Loucy (cell line): ENCODE measurements around the gene HOXC12.

Source experiments
- H2AFZ ChIP-seq: fragments of 200-600 bp; sonication (generic); 2 replicates; pipeline ENCODE4 v1.6.0; 2016; ENCODE audit warnings: antibody characterized with exemption, mild to moderate bottlenecking, low read length, moderate library complexity
- H3F3A ChIP-seq: fragments of 200-600 bp; 2 replicates; pipeline ENCODE4 v1.6.0; 2016; ENCODE audit warnings: antibody characterized with exemption, low read depth, mild to moderate bottlenecking
- H3K27me3 ChIP-seq: fragments of 200-600 bp; sonication (generic); 2 replicates; pipeline ENCODE4 v1.6.1; 2014; ENCODE audit warnings: low read length, mild to moderate bottlenecking; ENCODE audit not compliant: insufficient read depth, poor library complexity, severe bottlenecking
- H3K36me3 ChIP-seq: fragments of 200-600 bp; sonication (generic); 2 replicates; pipeline ENCODE4 v1.6.1; 2016; ENCODE audit warnings: low read length; ENCODE audit not compliant: insufficient read depth
- H3K4me1 ChIP-seq: fragments of 200-600 bp; sonication (generic); 2 replicates; pipeline ENCODE4 v1.5.1; 2014; ENCODE audit warnings: low read length, mild to moderate bottlenecking; ENCODE audit not compliant: insufficient read depth, poor library complexity, severe bottlenecking
- H3K4me2 ChIP-seq: fragments of 200-600 bp; sonication (generic); 2 replicates; pipeline ENCODE4 v1.6.0; 2014; ENCODE audit warnings: antibody characterized with exemption, low read length, low read depth, mild to moderate bottlenecking; ENCODE audit not compliant: poor library complexity, severe bottlenecking
- H3K4me3 ChIP-seq: fragments of 200-600 bp; sonication (generic); 2 replicates; pipeline ENCODE4 v1.5.1; 2014; ENCODE audit warnings: low read length, mild to moderate bottlenecking, mixed read lengths; ENCODE audit not compliant: poor library complexity, severe bottlenecking
- H3K79me2 ChIP-seq: fragments of 200-600 bp; sonication (generic); 2 replicates; pipeline ENCODE4 v1.6.1; 2014; ENCODE audit warnings: low read length; ENCODE audit not compliant: insufficient read depth
- H3K9ac ChIP-seq: fragments of 200-600 bp; sonication (generic); 2 replicates; pipeline ENCODE4 v1.6.0; 2014; ENCODE audit warnings: mild to moderate bottlenecking, low read depth, low read length, moderate library complexity; ENCODE audit not compliant: poor library complexity, severe bottlenecking
- H3K9me2 ChIP-seq: fragments of 200-600 bp; sonication (generic); replicated peaks from 2 replicates; pipeline ENCODE4 v1.6.1; 2016; ENCODE audit warnings: low read depth, low read length, mixed read lengths
- H3K9me3 ChIP-seq: fragments of 200-600 bp; sonication (generic); 2 replicates; pipeline ENCODE4 v1.6.1; 2014; ENCODE audit warnings: mild to moderate bottlenecking, antibody characterized with exemption, low read length, low read depth; ENCODE audit not compliant: insufficient read depth
- H4K20me1 ChIP-seq: fragments of 200-600 bp; sonication (generic); 2 replicates; pipeline ENCODE4 v1.6.0; 2014; ENCODE audit warnings: antibody characterized with exemption, low read length, mild to moderate bottlenecking; ENCODE audit not compliant: insufficient read depth, poor library complexity, severe bottlenecking
- CTCF ChIP-seq: fragments of 200-600 bp; sonication (generic); conservative IDR thresholded peaks from 2 replicates; pipeline ENCODE4 v1.5.1; 2014; ENCODE audit warnings: mild to moderate bottlenecking, antibody characterized with exemption, low read length
- EZH2phosphoT487 ChIP-seq: fragments of 200-600 bp; IDR thresholded peaks from 2 replicates; pipeline ENCODE4 v1.6.1; 2018; ENCODE audit warnings: antibody characterized with exemption, mild to moderate bottlenecking, moderate library complexity, borderline replicate concordance

The HOXC12 gene

GRCh38 chr12:53982648-53983567, 28.2 kb downstream of the HOXC12 start:
- Histone ChIP-seq H3K9me2 (no peaks in the 10 kb centered on the region), H3K4me3 (no peak overlapping the region), H4K20me1 (no peaks in the 10 kb centered on the region), H2AFZ (no peak overlapping the region), H3K79me2 (peaks cover 17% of the 10 kb centered on the region; the same call in 1 of the 2 replicates), H3K4me2 (no peak overlapping the region), H3K9me3 (no peaks in the 10 kb centered on the region), H3K9ac (no peak overlapping the region), H3K4me1 (peaks cover 37% of the 10 kb centered on the region), H3K27me3 (no peaks in the 10 kb centered on the region), H3K36me3 (no peaks in the 10 kb centered on the region), H3F3A (no peaks in the 10 kb centered on the region)
- TF ChIP-seq EZH2phosphoT487 (no peak), CTCF (no peak)

- no peaks in the 10 kb centered on the region for H3K36me3 ChIP-seq
- peaks cover 22% of the 10 kb centered on the region; the same call in 1 of the 2 replicates for H3K79me2 ChIP-seq
- no peak overlapping the region for H3K9ac ChIP-seq
- H2AFZ ChIP-seq, result no peak overlapping the region
- no peaks in the 10 kb centered on the region for H3K9me3 ChIP-seq
- H3K4me1 ChIP-seq, result peaks cover 43% of the 10 kb centered on the region
- H3K4me2 ChIP-seq, result no peak overlapping the region
- H3K4me3 ChIP-seq, result no peak overlapping the region
- no peaks in the 10 kb centered on the region for H4K20me1 ChIP-seq
- no peaks in the 10 kb centered on the region for H3K9me2 ChIP-seq
- no peaks in the 10 kb centered on the region for H3K27me3 ChIP-seq
- TF ChIP-seq CTCF (no peak), EZH2phosphoT487 (no peak)
- no peaks in the 10 kb centered on the region for H3F3A ChIP-seq
These were observed 28.9 kb downstream of the HOXC12 start for GRCh38 chr12:53983568-53983949.

GRCh38 chr12:53983950-53984572, 29.4 kb downstream of the HOXC12 start:
- H3K9me3 ChIP-seq, result no peaks in the 10 kb centered on the region
- peaks cover 46% of the 10 kb centered on the region for H3K4me1 ChIP-seq
- H3F3A ChIP-seq, result no peaks in the 10 kb centered on the region
- peak overlapping the region; percentile 6 for H3K9ac ChIP-seq
- H3K9me2 ChIP-seq, result no peaks in the 10 kb centered on the region
- H2AFZ ChIP-seq, result 0 out of 2 replicates have a peak overlapping the region, but pooled peaks have one; percentile 65
- H3K27me3 ChIP-seq, result no peaks in the 10 kb centered on the region
- no peaks in the 10 kb centered on the region for H4K20me1 ChIP-seq
- peaks cover 24% of the 10 kb centered on the region; the same call in 1 of the 2 replicates for H3K79me2 ChIP-seq
- no peak overlapping the region for H3K4me3 ChIP-seq
- no peak overlapping the region for H3K4me2 ChIP-seq
- no peaks in the 10 kb centered on the region for H3K36me3 ChIP-seq
- TF ChIP-seq EZH2phosphoT487, result no peak
- no peak for TF ChIP-seq CTCF
